Activated T-cell treated with anti-CD3 and anti-CD28 coated beads, Interleukin-2, amount 50 U/mL, for 72 hours (primary cell): ENCODE measurements around the gene PMM2. TPM values are rescaled to one million over a fixed set of nuclear protein-coding genes. Genes with fewer than 3 reads are reported as not detected.

ENCODE experiments used
- total RNA-seq, 2 donors: library from RNA; stranded (reverse); gene quantifications; one replicate each; pipeline ENCODE4 v1.2.3, GENCODE V29; 2022

Gene PMM2
- total RNA-seq, 2 donors from 2014 or later: 32.8 to 33.7 TPM

Other genes starting within 250 kb of the PMM2 start
- not detected for gene TMEM114, start 207.3 kb upstream of the PMM2 start, total RNA-seq
- 10 to 100 TPM; 46.5 to 53.3 TPM for gene METTL22, start 176.1 kb upstream of the PMM2 start, total RNA-seq
- 10 to 100 TPM; 11.1 to 12.8 TPM for gene ABAT, start 123.2 kb upstream of the PMM2 start, total RNA-seq
- gene TMEM186, start 200 bp upstream of the PMM2 start, total RNA-seq: 10 to 100 TPM; 15.0 to 20.6 TPM
- 10 to 100 TPM; 71.4 to 73.1 TPM for gene CARHSP1, start 71.2 kb downstream of the PMM2 start, total RNA-seq
- gene LITAFD, start 84.5 kb downstream of the PMM2 start, total RNA-seq: not detected
- gene USP7, start 166.1 kb downstream of the PMM2 start, total RNA-seq: 100 to 1,000 TPM; 126 to 131 TPM